HFF-Myc (cell line): ENCODE data around the gene STARD5.

Experiments used
- DNase-seq: peaks from one replicate; pipeline ENCODE4 v3.0.0-alpha.2; 2011; ENCODE audit warnings: low read depth; ENCODE audit errors: extremely low read depth
- H3K4me3 ChIP-seq: replicated peaks from 2 replicates; pipeline ENCODE4 v1.5.1; 2011; ENCODE audit warnings: low read depth, mild to moderate bottlenecking, control low read depth, low read length
- TF ChIP-seq, protein P1 (sequence below): IDR thresholded peaks from 2 replicates; pipeline ENCODE4 v1.5.1; 2012; ENCODE audit warnings: mild to moderate bottlenecking, low read depth, low read length, control low read depth; ENCODE audit errors: missing control alignments

STARD5 gene

GRCh38 chr15:81323944-81324881, at the start of gene STARD5:
TSS of gene STARD5 (minus strand) at chr15:81324141. CDS start at chr15:81324099, 42 bp downstream.
- TF ChIP-seq, protein P1, sequence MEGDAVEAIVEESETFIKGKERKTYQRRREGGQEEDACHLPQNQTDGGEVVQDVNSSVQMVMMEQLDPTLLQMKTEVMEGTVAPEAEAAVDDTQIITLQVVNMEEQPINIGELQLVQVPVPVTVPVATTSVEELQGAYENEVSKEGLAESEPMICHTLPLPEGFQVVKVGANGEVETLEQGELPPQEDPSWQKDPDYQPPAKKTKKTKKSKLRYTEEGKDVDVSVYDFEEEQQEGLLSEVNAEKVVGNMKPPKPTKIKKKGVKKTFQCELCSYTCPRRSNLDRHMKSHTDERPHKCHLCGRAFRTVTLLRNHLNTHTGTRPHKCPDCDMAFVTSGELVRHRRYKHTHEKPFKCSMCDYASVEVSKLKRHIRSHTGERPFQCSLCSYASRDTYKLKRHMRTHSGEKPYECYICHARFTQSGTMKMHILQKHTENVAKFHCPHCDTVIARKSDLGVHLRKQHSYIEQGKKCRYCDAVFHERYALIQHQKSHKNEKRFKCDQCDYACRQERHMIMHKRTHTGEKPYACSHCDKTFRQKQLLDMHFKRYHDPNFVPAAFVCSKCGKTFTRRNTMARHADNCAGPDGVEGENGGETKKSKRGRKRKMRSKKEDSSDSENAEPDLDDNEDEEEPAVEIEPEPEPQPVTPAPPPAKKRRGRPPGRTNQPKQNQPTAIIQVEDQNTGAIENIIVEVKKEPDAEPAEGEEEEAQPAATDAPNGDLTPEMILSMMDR: no peak
- DNase-seq: peak; percentile 78
- H3K4me3 ChIP-seq: peak within 1 kb of the TSS; percentile 75

DNA sequence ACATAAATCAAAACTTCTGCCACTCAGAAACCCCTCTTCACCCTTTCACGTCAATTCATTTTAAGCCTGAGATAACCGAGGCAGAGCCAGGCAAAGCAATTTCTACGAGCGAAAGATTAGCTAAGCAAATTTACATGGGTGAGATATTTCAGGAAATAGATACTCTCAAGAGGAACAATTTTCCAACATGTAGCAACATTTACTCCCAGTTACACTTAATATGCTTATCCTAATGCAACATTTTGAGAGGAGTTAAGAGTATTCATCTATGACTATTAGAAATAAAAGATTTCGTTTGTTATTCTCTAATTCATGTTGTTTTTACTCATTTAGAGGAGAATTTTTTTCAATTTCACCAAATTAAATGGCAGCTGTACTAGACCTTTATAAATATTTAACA, 49.2 kb upstream of the STARD5 start:
- no peak overlapping the region for H3K4me3 ChIP-seq
- TF ChIP-seq, protein P1: no peak
- DNase-seq: no peak

- no peak for DNase-seq
- H3K4me3 ChIP-seq: no peak overlapping the region
- TF ChIP-seq, protein P1: no peak
Measured at GRCh38 chr15:81372575-81372974, 48.6 kb upstream of the STARD5 start.

DNA sequence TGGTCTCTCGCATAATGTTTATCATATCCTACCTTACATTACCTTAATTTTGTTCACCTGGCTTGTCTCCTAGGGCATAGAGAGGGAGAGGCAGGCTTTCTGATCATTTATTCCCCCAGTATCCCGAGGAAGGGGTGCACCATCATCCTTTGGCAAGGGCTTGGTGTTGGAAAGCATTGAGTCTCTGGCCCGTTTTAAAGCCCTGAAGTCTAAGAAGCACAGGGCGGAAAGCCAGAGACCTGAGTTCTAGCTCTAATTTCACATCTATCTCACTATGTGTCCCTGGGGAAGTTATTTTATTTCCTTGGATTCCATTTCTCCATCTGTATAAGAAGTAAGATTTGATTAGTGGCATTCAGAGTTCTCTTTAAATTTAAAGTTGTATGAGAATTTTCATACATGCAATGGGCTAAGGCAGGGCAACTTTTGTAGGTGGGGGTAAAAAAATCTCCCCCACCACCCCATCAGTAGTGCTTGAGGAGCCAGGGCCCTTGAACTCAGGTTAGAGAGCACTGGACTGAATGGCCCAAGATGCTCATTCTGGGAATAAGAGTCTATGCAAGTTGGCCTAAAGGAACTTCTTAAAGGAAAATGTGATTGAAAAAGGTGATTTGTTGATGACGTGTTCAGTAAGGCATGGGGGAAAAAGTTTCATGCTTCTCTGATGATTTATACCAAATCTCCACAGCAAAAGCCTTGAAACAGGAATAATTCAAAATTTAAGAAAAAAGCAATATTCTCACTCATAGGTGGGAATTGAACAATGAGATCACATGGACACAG, 40.0 kb upstream of the STARD5 start:
- H3K4me3 ChIP-seq: no peak overlapping the region
- no peak for DNase-seq
- TF ChIP-seq, protein P1: no peak

DNA sequence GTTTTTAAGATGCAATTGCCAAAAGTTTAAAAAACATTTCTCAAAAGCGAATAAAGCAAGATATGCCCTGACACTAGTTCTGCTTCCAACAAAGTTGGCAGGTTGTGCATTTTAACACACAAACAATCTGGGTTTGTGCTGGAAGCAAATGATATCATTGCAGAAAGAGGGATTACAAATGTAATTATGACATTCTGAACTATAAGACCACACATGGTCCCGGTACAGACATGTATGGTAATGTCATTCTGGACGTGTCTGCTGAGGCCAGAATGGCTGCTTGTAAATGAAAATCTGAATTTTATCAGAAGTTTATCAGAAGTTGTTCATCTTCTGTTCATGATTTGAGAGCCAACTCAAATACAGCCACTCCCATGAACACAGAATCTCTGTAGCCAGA, 39.3 kb upstream of the STARD5 start:
- DNase-seq: no peak
- TF ChIP-seq, protein P1: no peak
- H3K4me3 ChIP-seq: no peak overlapping the region

GRCh38 chr15:81362790-81363189, 38.8 kb upstream of the STARD5 start:
- TF ChIP-seq, protein P1: no peak
- DNase-seq: no peak
- H3K4me3 ChIP-seq: no peak overlapping the region
